HG03108 (cell line): ENCODE results near the gene ZNF276.
"Not testable (repeated sequence)": the region's sequence is repeated elsewhere in the genome, so short reads cannot be mapped to it uniquely, and the experiment has no call there.

ENCODE experiments used
- ATAC-seq: cut with Tn5 transposase; IDR thresholded peaks from one replicate; pipeline ENCODE4 v1.9.1; 2021; ENCODE audit warnings: moderate library complexity; ENCODE audit not compliant: unreplicated experiment

The ZNF276 gene

GRCh38 chr16:89720813-89721545, at the start of gene ZNF276, which contains the start of gene VPS9D1:
TSS of gene ZNF276 (plus strand) at chr16:89721537. CDS start at chr16:89721641, 104 bp downstream.
TSS of gene VPS9D1 (minus strand) at chr16:89720898. CDS start at chr16:89720861, 37 bp downstream.
- ATAC-seq: peak; percentile 38

GRCh38 chr16:89671565-89671964, 49.8 kb upstream of the ZNF276 start:
- ATAC-seq: not testable (repeated sequence)

- no peak for ATAC-seq
Observed at GRCh38 chr16:89672177-89672941, 49.0 kb upstream of the ZNF276 start.

- no peak for ATAC-seq
Observed at GRCh38 chr16:89678258-89678657, 43.1 kb upstream of the ZNF276 start.

- ATAC-seq: no peak
Observed at GRCh38 chr16:89685916-89686315, 35.4 kb upstream of the ZNF276 start.

GRCh38 chr16:89686520-89687091, 34.7 kb upstream of the ZNF276 start, which contains the start of gene CDK10:
TSS of gene CDK10 (plus strand) at chr16:89686689. CDS start at chr16:89686711, 22 bp downstream.
- ATAC-seq: peak; percentile 73

- peak; percentile 40 for ATAC-seq
Observed at GRCh38 chr16:89687092-89687940, 34.0 kb upstream of the ZNF276 start.

GRCh38 chr16:89688395-89688794, 32.9 kb upstream of the ZNF276 start:
- no peak for ATAC-seq

GRCh38 chr16:89689142-89689541, 32.2 kb upstream of the ZNF276 start:
- no peak for ATAC-seq

GRCh38 chr16:89689621-89690020, 31.7 kb upstream of the ZNF276 start:
- ATAC-seq: not testable (repeated sequence)

GRCh38 chr16:89690392-89690901, 30.9 kb upstream of the ZNF276 start:
- ATAC-seq: no peak

- no peak for ATAC-seq
Observed at GRCh38 chr16:89691231-89691985, 29.9 kb upstream of the ZNF276 start.

GRCh38 chr16:89691986-89692569, 29.3 kb upstream of the ZNF276 start:
- ATAC-seq: no peak

- no peak for ATAC-seq
Observed at GRCh38 chr16:89693289-89693731, 28.0 kb upstream of the ZNF276 start.

- ATAC-seq: no peak
Observed at GRCh38 chr16:89693931-89694783, 27.2 kb upstream of the ZNF276 start.

GRCh38 chr16:89694784-89695085, 26.6 kb upstream of the ZNF276 start:
- ATAC-seq: not testable (repeated sequence)

- no peak for ATAC-seq
Observed at GRCh38 chr16:89695086-89695874, 26.1 kb upstream of the ZNF276 start.
